Mesodermal cell (in vitro differentiated cells): ENCODE measurements around the gene ATP6V0E2.

Experiments
- H3K27ac ChIP-seq: 2 replicates; pipeline ENCODE4 v1.7.0; 2013; ENCODE audit warnings: mild to moderate bottlenecking, low read depth, low read length, moderate library complexity; ENCODE audit not compliant: severe bottlenecking
- H3K36me3 ChIP-seq: 2 replicates; pipeline ENCODE4 v1.7.1; 2013; ENCODE audit warnings: mild to moderate bottlenecking, low read length, moderate library complexity; ENCODE audit not compliant: control insufficient read depth, insufficient read depth
- H3K4me1 ChIP-seq: one replicate; pipeline ENCODE4 v1.7.1; 2013; ENCODE audit warnings: mild to moderate bottlenecking, low read length; ENCODE audit not compliant: insufficient read depth, control insufficient read depth, poor library complexity, severe bottlenecking
- H3K4me3 ChIP-seq: 2 replicates; pipeline ENCODE4 v1.7.0; 2013; ENCODE audit warnings: low read length, control low read depth, mild to moderate bottlenecking; ENCODE audit not compliant: insufficient read depth, poor library complexity, severe bottlenecking; ENCODE audit errors: extremely low read depth
- H3K9me3 ChIP-seq: 2 replicates; pipeline ENCODE4 v1.7.1; 2013; ENCODE audit warnings: mild to moderate bottlenecking, low read length, moderate library complexity; ENCODE audit not compliant: control insufficient read depth
- WGBS, 2 experiments: methylation state at CpG; one replicate each; pipeline ENCODE4 v1.1.5; 2013; ENCODE audit warnings: missing lambda C conversion rate in 2 of 2; ENCODE audit not compliant: insufficient coverage in 2 of 2; 5-methylcytosine and 5-hydroxymethylcytosine counted together

Gene ATP6V0E2

GRCh38 chr7:149871576-149871975 is 2.2 kb upstream of the ATP6V0E2 start:
- Histone ChIP-seq H3K36me3 (no peaks in the 10 kb centered on the region), H3K9me3 (no peaks in the 10 kb centered on the region), H3K27ac (no peak overlapping the region), H3K4me3 (no peak overlapping the region), H3K4me1 (no peaks in the 10 kb centered on the region)
- 100% methylated on average over 1 of the region's 1 CpG for WGBS, 2 experiments

DNA sequence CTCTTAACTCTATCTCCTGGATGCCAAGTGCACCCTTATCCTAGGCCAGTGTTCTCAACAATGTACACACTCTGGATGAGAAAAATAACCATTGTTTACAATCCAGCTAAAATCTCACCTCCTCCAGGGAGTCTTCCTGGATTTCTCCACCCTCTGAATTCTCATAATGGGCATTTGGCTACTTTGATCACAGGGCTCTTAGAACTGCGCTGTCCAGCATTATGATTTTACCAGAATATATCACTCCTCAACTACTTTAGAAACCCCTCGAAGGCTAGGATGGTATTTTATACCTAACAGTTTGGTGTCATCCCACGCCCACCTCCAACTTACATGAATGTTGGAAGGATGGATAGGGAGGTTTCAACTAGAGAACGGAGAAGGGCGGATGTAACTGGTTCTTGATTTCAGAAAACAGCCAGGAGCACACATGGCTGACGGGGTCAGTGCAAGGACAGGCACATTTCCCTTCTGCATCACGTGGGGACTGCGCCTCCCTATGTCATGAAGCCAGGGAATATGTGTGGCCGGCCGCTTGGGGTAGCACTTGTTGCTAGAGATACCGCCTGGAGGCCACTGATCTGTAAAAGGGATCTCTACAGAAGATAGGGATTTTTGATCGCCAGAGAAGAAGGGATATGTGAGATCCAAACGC is 1.2 kb upstream of the ATP6V0E2 start:
- Histone ChIP-seq H3K4me3 (peak overlapping the region; percentile 71), H3K9me3 (no peaks in the 10 kb centered on the region), H3K4me1 (no peaks in the 10 kb centered on the region), H3K27ac (no peak overlapping the region), H3K36me3 (no peaks in the 10 kb centered on the region)
- WGBS, 2 experiments, result 33 to 45% methylated on average over 5 to 10 of the region's 13 CpGs

DNA sequence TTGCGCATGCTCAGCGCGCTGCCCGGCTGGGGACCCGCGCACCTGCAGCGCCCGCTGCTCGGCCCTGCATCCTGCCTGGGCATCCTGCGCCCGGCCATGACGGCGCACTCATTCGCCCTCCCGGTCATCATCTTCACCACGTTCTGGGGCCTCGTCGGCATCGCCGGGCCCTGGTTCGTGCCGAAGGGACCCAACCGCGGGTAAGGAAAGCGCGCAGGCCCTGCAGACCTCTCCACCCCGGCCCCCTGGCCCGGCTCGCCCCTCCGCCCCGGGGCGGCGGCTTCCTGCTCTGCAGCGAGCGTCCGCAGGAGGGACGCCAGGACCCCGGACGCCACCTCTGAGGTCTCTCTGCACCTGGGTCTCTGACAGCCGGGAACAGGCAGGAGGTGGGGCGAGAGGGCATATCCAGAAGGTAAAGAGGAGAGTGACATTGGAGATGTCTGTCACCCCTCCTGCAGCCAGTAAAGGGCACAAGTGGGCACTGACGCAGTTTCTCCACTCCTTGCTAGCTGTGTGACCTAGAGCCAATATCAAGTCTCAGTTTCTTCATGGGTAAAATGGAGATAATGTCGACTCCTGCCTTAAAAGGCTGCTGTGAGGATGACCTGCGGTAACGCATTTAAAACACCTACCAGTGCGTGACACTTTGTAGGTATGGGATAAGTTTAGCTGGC is 338 bp downstream of the ATP6V0E2 start:
- Histone ChIP-seq H3K4me3 (peak overlapping the region; percentile 71), H3K27ac (no peak overlapping the region), H3K4me1 (no peaks in the 10 kb centered on the region), H3K9me3 (no peaks in the 10 kb centered on the region), H3K36me3 (no peaks in the 10 kb centered on the region)
- 5 to 13% methylated on average over 12 to 39 of the region's 46 CpGs for WGBS, 2 experiments

DNA sequence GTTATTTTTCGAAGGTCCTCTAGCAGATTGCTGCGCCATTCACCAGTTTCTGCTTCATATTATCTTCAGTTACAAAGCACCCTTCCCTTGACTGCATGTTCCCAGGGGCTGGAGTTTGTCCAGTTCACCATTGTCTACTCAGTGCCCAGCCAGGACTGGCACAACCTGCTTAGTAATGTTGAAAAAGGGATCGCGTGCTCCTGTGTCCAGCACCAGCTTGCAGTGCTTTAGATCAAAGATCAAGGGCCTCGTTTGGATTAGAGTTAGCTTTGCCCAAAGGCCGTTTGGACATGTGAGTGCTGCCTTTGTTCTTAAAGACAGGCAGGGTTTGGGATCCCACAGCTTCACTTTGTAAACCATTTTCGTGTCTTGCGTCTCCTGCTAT is 867 bp downstream of the ATP6V0E2 start:
- H3K36me3 ChIP-seq, result no peaks in the 10 kb centered on the region
- H3K9me3 ChIP-seq, result no peaks in the 10 kb centered on the region
- H3K4me1 ChIP-seq, result no peaks in the 10 kb centered on the region
- 74 to 78% methylated on average over 6 of the region's 8 CpGs for WGBS, 2 experiments
- peak overlapping the region; percentile 71 for H3K4me3 ChIP-seq
- no peak overlapping the region for H3K27ac ChIP-seq

DNA sequence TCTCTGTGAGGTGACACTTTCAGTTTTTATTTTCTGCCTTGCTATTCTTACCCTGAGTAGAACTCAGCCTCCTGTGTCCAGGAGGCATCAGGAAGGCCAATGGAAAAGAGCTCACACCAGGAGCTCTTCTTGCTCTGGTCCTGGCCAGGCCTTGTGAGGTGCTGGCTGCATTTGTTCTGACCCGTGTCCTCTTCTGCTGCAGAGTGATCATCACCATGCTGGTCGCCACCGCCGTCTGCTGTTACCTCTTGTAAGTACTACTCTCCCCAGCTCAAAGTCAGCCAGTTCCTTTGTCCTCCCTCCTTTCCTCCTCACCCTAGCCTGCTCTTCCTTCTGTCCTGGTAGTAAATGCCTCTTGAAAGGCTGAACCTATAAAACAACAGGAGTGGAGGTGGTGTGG is 1.6 kb downstream of the ATP6V0E2 start:
- Histone ChIP-seq H3K27ac (no peak overlapping the region), H3K9me3 (no peaks in the 10 kb centered on the region), H3K4me3 (no peak overlapping the region), H3K36me3 (no peaks in the 10 kb centered on the region), H3K4me1 (no peaks in the 10 kb centered on the region)
- WGBS, 2 experiments, result 88 to 90% methylated on average over 4 of the region's 4 CpGs

DNA sequence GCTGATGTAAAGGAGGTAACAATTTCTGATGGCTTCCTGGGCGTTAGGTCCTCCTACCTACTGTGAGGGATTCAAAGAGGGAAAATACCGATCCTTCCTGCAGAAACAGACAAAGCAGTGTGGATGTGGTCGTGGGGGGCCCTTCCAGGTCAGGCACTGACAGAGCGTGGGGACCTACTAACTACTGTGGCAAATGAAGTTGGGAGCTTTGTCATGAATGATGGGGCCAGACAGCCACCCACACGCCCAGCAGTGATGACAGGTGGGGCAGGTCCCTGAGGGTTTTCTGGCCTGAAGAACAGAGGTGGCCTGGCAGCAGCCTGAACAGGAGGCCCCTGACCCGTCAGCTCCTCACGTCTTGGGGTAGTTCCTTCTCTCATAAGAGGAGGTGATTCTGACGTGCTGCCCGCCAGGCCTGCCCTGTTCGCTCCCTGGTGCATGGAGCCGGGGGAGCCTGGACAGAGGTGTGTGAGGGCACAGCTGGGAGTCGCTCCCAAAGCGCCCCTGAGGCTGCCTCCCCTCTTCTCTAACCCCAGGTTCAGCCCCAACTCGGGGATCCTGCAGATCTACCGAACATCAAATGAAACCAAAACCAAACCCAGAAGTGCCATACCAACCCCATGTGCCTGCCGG is 4.2 kb downstream of the ATP6V0E2 start:
- Histone ChIP-seq H3K36me3 (no peaks in the 10 kb centered on the region), H3K4me3 (no peak overlapping the region), H3K9me3 (no peaks in the 10 kb centered on the region), H3K27ac (no peak overlapping the region), H3K4me1 (no peaks in the 10 kb centered on the region)
- WGBS, 2 experiments, result 90 to 92% methylated on average over 12 to 15 of the region's 16 CpGs

DNA sequence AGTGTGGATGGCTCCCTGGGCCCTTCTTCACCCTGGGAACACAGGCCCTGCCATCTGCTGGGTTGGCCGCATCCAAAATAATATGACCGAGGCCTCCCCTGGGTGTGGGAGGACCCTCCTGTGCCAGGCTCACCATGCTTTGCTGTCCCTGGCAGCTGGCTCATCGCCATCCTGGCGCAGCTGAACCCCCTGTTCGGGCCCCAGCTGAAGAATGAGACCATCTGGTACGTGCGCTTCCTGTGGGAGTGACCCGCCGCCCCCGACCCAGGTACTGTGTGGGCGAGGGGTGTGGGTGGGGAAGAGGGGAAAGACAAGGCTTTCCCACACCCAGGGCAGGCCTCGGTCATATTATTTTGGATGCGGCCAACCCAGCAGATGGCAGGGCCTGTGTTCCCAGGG is 4.8 kb downstream of the ATP6V0E2 start:
- 90 to 93% methylated on average over 7 to 11 of the region's 13 CpGs for WGBS, 2 experiments
- Histone ChIP-seq H3K36me3 (no peaks in the 10 kb centered on the region), H3K4me3 (no peak overlapping the region), H3K9me3 (no peaks in the 10 kb centered on the region), H3K27ac (no peak overlapping the region), H3K4me1 (no peaks in the 10 kb centered on the region)

DNA sequence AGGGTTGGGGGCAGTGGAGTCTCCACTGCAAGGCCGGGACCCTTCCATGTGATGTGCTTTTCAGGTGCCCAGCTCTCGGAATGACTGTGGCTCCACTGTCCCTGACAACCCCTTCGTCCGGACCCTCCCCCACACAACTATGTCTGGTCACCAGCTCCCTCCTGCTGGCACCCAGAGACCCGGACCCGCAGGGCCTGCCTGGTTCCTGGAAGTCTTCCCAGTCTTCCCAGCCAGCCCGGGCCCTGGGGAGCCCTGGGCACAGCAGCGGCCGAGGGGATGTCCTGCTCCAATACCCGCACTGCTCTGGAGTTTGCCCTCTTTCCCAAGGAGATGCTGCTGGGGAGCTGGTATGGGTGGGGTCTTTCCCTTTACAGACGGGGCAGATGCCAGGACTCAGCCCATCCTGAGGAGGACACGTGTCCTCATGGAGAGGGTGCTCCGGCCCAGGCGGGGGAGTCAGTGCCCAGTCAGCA is 5.5 kb downstream of the ATP6V0E2 start:
- 84 to 88% methylated on average over 8 to 11 of the region's 14 CpGs for WGBS, 2 experiments
- no peaks in the 10 kb centered on the region for H3K4me1 ChIP-seq

GRCh38 chr7:149879766-149880637 is 6.2 kb downstream of the ATP6V0E2 start:
- no peak overlapping the region for H3K4me3 ChIP-seq
- no peaks in the 10 kb centered on the region for H3K4me1 ChIP-seq
- WGBS, 2 experiments, result 83 to 84% methylated on average over 9 to 11 of the region's 16 CpGs
- H3K9me3 ChIP-seq, result no peaks in the 10 kb centered on the region
- H3K27ac ChIP-seq, result no peak overlapping the region
- H3K36me3 ChIP-seq, result no peaks in the 10 kb centered on the region

More for the DNA sequence above, 5.5 kb downstream of the ATP6V0E2 start:
- Histone ChIP-seq H3K27ac (no peak overlapping the region), H3K9me3 (no peaks in the 10 kb centered on the region), H3K4me3 (no peak overlapping the region), H3K36me3 (no peaks in the 10 kb centered on the region)

DNA sequence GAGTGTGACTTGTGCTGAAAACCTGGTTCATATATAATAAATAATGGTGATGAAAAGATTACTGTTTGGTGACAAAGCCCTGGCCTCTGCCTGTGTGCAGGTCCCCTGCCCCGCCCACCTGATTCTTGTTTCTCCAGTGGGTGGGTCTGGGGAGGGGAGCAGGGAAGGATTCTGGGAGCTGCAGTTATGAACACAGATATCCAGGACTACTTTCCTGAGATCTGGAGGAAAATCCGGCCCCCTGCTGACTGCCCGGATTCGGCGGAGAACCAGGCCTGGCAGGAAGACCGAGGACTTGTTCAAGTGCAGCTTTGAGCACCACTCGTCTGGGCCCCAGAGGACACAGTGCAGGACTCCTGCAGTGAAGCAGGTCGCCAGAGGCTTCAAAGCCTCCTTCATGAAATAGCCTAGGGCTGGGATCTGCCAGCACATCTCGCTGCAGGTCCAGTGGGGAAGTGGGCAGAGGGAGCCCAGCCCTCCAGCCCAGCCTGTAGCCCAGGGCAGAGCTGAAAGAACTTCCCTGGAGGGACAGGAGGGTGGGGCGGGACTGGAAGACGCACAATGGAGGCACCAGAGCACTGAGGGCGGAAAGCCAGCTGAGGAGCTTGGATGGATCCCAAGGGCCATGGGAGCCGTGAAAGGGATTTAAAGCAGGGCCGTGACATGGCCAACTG is 7.0 kb downstream of the ATP6V0E2 start:
- 84 to 87% methylated on average over 14 of the region's 14 CpGs for WGBS, 2 experiments
- no peak overlapping the region for H3K27ac ChIP-seq
- H3K36me3 ChIP-seq, result no peaks in the 10 kb centered on the region
- H3K4me1 ChIP-seq, result peaks cover 6% of the 10 kb centered on the region
- no peak overlapping the region for H3K4me3 ChIP-seq
- no peaks in the 10 kb centered on the region for H3K9me3 ChIP-seq
